GM21390 (cell line): ENCODE results near the gene MRPS22.

ENCODE experiments used
- ATAC-seq: cut with Tn5 transposase; IDR thresholded peaks from one replicate; pipeline ENCODE4 v1.9.1; 2021; ENCODE audit not compliant: unreplicated experiment

Gene MRPS22

DNA sequence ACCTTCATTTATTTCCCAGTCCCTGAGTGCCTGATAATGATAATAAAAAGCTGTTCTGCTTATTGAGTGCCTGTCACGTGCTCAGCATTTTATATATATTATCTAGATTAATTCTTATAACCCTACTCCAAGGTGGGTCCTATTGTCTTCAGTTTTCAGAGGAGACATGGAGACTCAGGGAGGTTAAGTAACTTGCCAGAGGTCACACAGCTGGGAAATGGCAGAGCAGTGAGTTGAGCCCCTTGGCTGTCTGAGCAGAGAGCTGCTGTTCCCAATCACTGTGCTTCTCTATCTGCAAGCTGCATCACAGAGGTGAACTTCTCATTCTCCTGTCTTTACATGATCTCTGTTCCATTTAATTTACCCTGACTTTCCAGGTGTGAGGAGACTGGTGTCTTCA, 32.3 kb upstream of the MRPS22 start:
- ATAC-seq, result no peak

GRCh38 chr3:139312416-139312815, 31.4 kb upstream of the MRPS22 start:
- ATAC-seq, result no peak

- ATAC-seq, result no peak
Observed at GRCh38 chr3:139312959-139313358, 30.9 kb upstream of the MRPS22 start.

- ATAC-seq, result no peak
Observed at GRCh38 chr3:139313921-139314320, 29.9 kb upstream of the MRPS22 start.

GRCh38 chr3:139317215-139317614, 26.6 kb upstream of the MRPS22 start:
- no peak for ATAC-seq

- ATAC-seq, result no peak
Observed at GRCh38 chr3:139317660-139318430, 26.0 kb upstream of the MRPS22 start.

DNA sequence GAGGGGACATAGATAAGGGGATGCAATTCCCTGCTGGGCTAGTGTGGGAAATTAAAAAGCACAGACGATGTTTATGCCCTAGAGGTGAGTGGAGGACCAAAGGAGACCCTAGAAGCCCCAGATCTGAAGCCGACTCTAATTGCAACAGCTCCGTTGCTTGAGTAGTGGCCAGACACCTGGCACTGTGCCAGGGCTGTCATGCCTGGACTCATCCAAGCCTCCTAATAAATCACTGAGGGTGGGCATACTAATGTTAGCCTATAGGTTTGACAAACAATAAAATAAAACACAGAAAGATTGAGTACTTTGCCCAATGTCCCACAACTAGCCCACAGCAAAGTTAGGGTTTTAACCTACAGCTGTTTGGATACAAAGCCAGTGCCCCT, 25.4 kb upstream of the MRPS22 start:
- no peak for ATAC-seq

- no peak for ATAC-seq
Observed at GRCh38 chr3:139318826-139319225, 25.0 kb upstream of the MRPS22 start.

DNA sequence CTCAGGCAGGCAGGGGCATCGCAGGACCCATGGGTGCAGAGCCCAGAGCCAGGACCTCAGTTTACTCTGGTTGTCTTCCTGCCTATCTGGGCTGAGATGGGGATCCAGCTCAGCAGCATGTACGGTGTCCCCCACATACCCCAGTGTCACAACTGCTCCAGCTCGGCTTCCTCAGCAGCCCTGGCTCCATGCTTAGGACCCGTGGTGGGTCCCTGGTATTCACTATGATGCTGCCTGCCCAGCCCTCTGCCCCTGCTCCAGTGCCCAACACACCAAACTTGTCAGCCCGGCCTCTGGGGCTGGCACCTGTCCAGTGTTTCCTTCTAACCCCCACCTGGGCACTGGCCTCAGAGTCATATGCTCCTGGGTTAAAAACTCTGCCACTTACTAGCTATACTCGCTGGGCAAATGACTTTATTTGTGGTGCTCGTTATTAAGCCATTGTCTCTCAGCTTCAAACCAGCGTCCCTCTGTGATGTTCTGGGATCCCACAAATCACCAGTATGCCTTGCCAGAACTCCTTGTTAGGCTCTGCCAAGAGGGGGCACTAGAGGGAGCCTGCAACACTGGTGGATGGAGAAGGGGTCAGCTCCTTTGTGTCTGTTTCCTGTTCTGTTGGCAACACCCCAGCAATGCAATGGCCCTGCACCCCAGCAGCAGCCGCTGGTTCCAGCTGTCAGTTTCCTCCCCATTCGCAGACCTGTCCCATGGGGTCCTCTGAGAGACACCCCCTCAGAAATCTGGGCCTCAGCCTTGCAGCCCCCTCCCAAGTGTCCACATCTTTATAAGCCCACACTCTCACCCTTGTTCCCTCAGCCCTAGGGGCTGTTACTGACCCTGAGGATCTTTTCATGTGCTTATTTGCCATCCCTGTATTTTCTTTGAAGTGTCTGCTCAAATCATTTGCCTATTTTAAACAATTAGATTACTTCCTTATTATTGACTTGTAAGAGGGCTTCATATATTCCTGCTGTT, 24.1 kb upstream of the MRPS22 start:
- ATAC-seq, result no peak

DNA sequence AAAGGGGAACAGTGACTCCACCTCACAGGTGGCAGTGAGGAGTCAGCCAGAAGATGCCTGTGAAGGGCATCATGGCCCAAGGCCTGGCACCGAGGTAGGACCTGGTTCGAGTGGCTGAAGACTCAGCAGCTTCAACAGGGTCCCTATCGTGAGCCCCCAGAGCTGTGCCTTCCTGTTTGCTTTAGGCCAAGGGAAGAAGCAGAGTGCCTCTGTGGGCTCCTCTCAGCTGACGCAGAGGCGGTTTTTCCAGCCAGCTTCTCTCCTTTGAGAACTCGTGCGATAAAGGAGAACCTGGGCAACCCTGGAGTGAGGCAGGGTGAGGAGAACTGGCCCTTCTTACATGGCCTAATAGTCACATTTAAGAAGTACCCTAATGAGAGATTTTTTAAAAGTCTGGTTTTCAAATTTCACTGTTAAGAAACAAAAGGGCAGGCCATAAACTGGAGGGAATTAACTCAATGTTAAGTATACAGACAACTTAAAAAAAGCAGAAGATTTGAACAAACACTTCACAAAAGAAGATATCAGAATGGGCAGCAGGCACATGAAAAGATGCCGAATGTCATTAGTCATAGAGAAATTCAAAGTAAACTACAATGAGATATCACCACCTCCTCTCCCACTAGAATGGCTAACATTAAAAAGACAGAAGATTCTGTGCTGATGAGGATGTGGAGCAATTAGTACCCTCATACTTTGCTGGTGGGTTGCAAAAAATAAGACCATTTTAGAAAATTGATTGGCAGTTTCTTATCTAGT, 23.1 kb upstream of the MRPS22 start:
- no peak for ATAC-seq

GRCh38 chr3:139322346-139322745, 21.5 kb upstream of the MRPS22 start:
- ATAC-seq, result no peak

DNA sequence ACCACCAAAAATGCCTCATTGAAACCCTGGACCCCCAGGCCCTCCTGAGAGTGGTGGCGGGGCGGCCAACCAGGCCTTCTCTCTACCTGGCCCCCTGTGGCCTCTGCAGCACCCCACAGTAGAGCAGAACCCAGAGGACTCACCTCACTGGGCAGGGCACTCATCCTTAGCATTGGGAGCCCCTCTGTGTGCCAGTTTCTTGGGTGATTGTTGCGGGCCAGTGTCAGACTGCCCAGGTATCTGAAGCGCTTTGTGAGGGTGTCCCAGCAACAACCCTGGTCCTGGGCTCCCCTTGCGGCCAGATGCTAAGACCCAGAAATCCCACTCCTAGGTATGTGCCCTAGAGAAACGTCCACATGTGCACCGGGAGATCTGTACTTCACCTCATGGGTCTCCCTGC, 20.7 kb upstream of the MRPS22 start:
- no peak for ATAC-seq

DNA sequence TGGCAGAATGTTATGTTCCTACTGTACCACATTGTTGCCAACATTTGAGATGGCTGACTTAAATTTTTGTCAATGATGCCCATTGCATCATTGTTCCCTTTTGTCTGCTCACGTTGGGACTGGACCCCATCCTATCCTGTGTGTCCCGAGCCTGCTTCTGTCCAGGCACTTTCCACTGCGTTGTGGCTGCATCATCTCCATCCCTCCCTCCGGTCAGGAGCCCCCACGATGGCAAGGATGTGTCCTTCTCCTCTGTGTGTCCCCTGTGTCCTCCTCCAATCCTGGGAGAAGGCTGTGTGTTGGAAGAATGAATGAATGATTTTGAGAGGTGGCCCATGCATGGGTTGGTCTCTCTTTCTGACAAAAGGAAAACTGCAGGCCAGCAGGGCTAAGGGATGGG, 19.4 kb upstream of the MRPS22 start:
- no peak for ATAC-seq

DNA sequence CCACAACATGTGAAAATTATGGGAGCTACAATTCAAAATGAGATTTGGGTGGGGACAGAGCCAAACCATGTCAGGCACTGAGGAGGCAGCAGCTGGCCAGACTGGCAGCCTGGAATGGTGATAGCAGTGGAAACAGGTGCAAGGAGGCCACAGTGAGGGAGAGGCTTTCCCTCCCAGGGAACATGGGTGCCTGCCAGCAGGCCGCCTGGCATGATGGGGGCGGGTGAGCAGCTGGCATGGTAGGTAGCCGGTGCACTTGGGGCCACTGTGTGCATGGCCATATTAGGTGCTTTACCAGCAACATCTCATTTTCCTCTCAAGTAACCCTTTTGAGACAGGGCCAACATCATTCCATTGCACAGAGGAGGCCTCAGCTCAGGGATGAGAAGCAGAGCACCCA, 18.3 kb upstream of the MRPS22 start:
- ATAC-seq, result no peak

GRCh38 chr3:139326131-139326530, 17.7 kb upstream of the MRPS22 start:
- no peak for ATAC-seq

DNA sequence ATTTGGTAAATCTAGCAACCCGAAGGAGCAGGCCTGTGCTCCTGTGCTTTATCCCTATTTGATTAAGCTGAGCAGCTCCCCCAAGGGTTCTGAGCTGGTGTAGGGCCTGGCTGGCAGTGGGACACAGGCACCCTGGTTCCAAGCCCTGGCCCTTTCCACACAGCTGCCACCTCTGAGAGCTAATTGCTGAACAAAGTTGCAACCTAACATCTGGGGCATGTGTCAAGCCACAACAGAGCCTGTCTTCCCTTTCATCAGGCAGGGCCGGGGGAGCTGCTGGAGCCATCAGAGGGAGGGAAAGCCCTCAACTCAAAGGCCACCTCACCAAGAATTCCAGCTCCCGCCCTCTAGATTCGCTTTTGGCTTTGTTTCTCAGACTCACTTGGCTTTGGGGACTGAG, 17.1 kb upstream of the MRPS22 start:
- ATAC-seq, result no peak

GRCh38 chr3:139327231-139327630, 16.6 kb upstream of the MRPS22 start:
- ATAC-seq, result no peak

DNA sequence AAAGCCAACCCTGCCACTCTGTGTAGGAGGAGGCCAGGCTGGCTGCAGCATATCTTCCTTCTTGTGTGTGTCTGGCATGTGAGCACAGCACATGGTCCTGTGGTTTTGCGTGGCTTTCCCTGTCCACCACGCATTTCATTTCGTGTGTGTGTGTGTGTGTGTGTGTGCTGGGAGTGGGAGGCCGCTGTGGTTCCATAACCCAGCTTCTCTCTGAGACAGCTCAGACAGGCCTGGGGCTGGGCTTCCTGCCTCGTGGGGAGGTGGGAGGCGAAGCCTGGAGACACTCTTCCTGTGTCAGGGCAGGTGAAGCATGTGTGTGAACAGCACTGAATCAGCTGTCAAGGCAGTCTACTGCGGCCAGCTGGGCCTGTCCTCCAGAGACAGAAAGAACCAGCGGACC, 16.0 kb upstream of the MRPS22 start:
- ATAC-seq, result no peak

GRCh38 chr3:139328356-139328755, 15.5 kb upstream of the MRPS22 start:
- no peak for ATAC-seq

DNA sequence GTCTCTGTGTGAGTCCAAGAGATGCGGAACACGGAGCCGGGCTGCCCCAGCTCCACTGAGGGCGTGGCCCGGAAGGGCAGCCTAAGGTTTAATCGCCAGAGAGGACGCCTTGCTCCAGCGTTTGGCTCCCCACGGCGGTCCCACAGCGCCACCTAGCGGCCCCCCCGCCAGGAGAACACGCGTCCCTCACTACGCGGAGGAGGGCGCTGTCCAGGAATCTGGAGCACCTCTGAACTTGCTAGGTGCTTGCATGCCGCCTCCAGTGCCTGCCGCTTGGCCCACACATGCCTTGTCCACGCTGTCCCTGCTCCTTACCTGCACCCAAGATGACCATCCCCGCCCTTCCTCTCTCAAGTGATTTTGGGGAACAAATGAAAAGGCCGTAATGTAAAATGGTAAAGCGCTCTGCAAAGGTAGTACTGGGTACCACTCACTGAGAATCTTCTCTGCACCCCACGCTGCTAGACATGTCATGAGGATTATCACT, 14.4 kb upstream of the MRPS22 start:
- ATAC-seq, result peak; percentile 97

GRCh38 chr3:139332092-139332491, 11.7 kb upstream of the MRPS22 start:
- no peak for ATAC-seq
